ENCODE data around the gene C4BPB.
"Not testable (repeated sequence)": the region's sequence is repeated elsewhere in the genome, so short reads cannot be mapped to it uniquely, and the experiment has no call there.

C4BPB gene

GRCh38 chr1:207088701-207089626 lies at the start of gene C4BPB:
Gene C4BPB (plus strand): TSS chr1:207088860. CDS start chr1:207089532, 672 bp downstream.
- TF ChIP-seq CTCF (conservative IDR thresholded peaks at IDR 0.05; ENCODE audit: low read depth, low read length) = no peak
- no peak within 1 kb of the TSS for H3K4me3 ChIP-seq (ENCODE audit: low read depth, low read length)
- no peak for DNase-seq (ENCODE audit: low read depth)

GRCh38 chr1:207039380-207040180 lies 49.1 kb upstream of the C4BPB start:
- TF ChIP-seq CTCF (conservative IDR thresholded peaks at IDR 0.05; ENCODE audit: low read depth, low read length) = no peak
- H3K4me3 ChIP-seq (ENCODE audit: low read depth, low read length) = no peak overlapping the region
- no peak for DNase-seq (ENCODE audit: low read depth)

GRCh38 chr1:207040181-207040533 lies 48.5 kb upstream of the C4BPB start:
- no peak overlapping the region for H3K4me3 ChIP-seq (ENCODE audit: low read depth, low read length)
- no peak for TF ChIP-seq CTCF (conservative IDR thresholded peaks at IDR 0.05; ENCODE audit: low read depth, low read length)
- DNase-seq (ENCODE audit: low read depth) = peak; percentile 41

- not testable (repeated sequence) for H3K4me3 ChIP-seq (ENCODE audit: low read depth, low read length); DNase-seq (ENCODE audit: low read depth)
Observed at GRCh38 chr1:207041397-207041796, 47.3 kb upstream of the C4BPB start.

GRCh38 chr1:207045453-207045852 lies 43.2 kb upstream of the C4BPB start:
- H3K4me3 ChIP-seq (ENCODE audit: low read depth, low read length) = no peak overlapping the region
- TF ChIP-seq CTCF (conservative IDR thresholded peaks at IDR 0.05; ENCODE audit: low read depth, low read length) = no peak
- DNase-seq (ENCODE audit: low read depth) = no peak

GRCh38 chr1:207047505-207047904 lies 41.2 kb upstream of the C4BPB start:
- H3K4me3 ChIP-seq (ENCODE audit: low read depth, low read length) = no peak overlapping the region
- no peak for DNase-seq (ENCODE audit: low read depth)
- no peak for TF ChIP-seq CTCF (conservative IDR thresholded peaks at IDR 0.05; ENCODE audit: low read depth, low read length)

GRCh38 chr1:207048041-207048440 lies 40.6 kb upstream of the C4BPB start:
- DNase-seq (ENCODE audit: low read depth) = no peak
- TF ChIP-seq CTCF (conservative IDR thresholded peaks at IDR 0.05; ENCODE audit: low read depth, low read length) = no peak
- H3K4me3 ChIP-seq (ENCODE audit: low read depth, low read length) = no peak overlapping the region

All from choroid plexus epithelial cell (primary cell).